OCI-LY3 (cell line): ENCODE results near the gene OPCML.

Experiments used
- H2AFZ ChIP-seq: fragments of 200-600, 300-600 bp; shearing (Covaris generic); 2 replicates; pipeline ENCODE4 v1.6.0; 2014; ENCODE audit warnings: antibody characterized with exemption, low read depth, low read length
- H3K27ac ChIP-seq: fragments of 200-600, 300-600 bp; sonication (generic); 2 replicates; pipeline ENCODE4 v1.5.1; 2014; ENCODE audit warnings: mild to moderate bottlenecking, low read length, moderate library complexity, mixed read lengths
- H3K27me3 ChIP-seq: fragments of 200-600, 300-600 bp; sonication (generic); 2 replicates; pipeline ENCODE4 v1.6.1; 2014; ENCODE audit warnings: low read depth, low read length, mixed read lengths
- H3K36me3 ChIP-seq: fragments of 200-600, 300-600 bp; sonication (generic); replicated peaks from 2 replicates; pipeline ENCODE3; 2014; ENCODE audit warnings: low read depth, low read length, mixed read lengths
- H3K4me1 ChIP-seq: fragments of 300-600, 200-600 bp; sonication (generic); 2 replicates; pipeline ENCODE4 v1.6.1; 2014; ENCODE audit warnings: low read length, mixed read lengths
- H3K4me2 ChIP-seq: fragments of 200-600, 300-600 bp; sonication (generic); 2 replicates; pipeline ENCODE4 v1.6.1; 2014; ENCODE audit warnings: low read length, mixed read lengths
- H3K4me3 ChIP-seq: fragments of 300-600, 200-600 bp; sonication (generic); 2 replicates; pipeline ENCODE4 v1.5.1; 2014; ENCODE audit warnings: antibody characterized with exemption, mild to moderate bottlenecking, low read length, moderate library complexity
- H3K79me2 ChIP-seq: fragments of 300-600, 200-600 bp; shearing (Covaris generic); 2 replicates; pipeline ENCODE4 v1.6.1; 2014; ENCODE audit warnings: mild to moderate bottlenecking, low read length, mixed read lengths
- H3K9ac ChIP-seq: fragments of 300-600, 200-600 bp; shearing (Covaris generic); 2 replicates; pipeline ENCODE4 v1.6.0; 2014; ENCODE audit warnings: mild to moderate bottlenecking, low read length, moderate library complexity
- H3K9me3 ChIP-seq: fragments of 200-600, 300-600 bp; shearing (Covaris generic); 2 replicates; pipeline ENCODE4 v1.6.1; 2014; ENCODE audit warnings: low read length, mixed read lengths; ENCODE audit not compliant: insufficient read depth
- H4K20me1 ChIP-seq: fragments of 200-600, 300-600 bp; sonication (generic); 2 replicates; pipeline ENCODE4 v1.6.1; 2016; ENCODE audit warnings: low read length, mixed read lengths; ENCODE audit not compliant: insufficient read depth
- CTCF ChIP-seq: fragments of 200-600, 300-600 bp; sonication (generic); IDR thresholded peaks from 2 replicates; pipeline ENCODE4 v1.5.1; 2014; ENCODE audit warnings: antibody characterized with exemption, low read length, low read depth
- EZH2phosphoT487 ChIP-seq: fragments of 200-600 bp; shearing (Covaris generic); IDR thresholded peaks from 2 replicates; pipeline ENCODE4 v1.6.1; 2018; ENCODE audit warnings: antibody characterized with exemption, mixed run types, low read depth

OPCML gene

DNA sequence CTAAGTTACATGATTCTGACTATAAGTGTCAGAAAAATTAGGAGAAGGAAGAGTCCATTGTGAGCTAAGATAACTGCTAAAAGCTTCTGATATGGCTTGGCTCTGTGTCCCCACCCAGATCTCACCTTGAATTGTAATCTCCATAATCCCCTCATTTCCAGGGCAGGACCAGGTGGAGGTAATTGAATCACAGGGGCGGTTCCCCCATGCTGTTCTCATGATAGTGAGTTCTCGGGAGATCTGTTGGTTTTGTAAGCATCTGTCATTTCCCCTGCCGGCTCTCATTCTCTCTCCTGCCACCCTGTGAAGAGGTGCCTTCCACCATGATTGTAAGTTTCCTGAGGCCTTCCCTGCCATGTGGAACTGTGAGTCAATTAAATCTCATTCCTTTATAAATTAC is 230.2 kb downstream of the OPCML start:
- Histone ChIP-seq H2AFZ (no peak overlapping the region), H3K27ac (no peak overlapping the region), H3K9me3 (no peaks in the 10 kb centered on the region), H3K9ac (no peak overlapping the region), H4K20me1 (no peaks in the 10 kb centered on the region), H3K79me2 (no peaks in the 10 kb centered on the region), H3K4me3 (no peak overlapping the region), H3K36me3 (no peaks in the 10 kb centered on the region), H3K4me2 (no peak overlapping the region), H3K4me1 (no peaks in the 10 kb centered on the region), H3K27me3 (no peaks in the 10 kb centered on the region)
- no peak for TF ChIP-seq EZH2phosphoT487
- TF ChIP-seq CTCF = no peak

- no peak for TF ChIP-seq EZH2phosphoT487
- Histone ChIP-seq H2AFZ (no peak overlapping the region), H4K20me1 (no peaks in the 10 kb centered on the region), H3K9ac (no peak overlapping the region), H3K27me3 (no peaks in the 10 kb centered on the region), H3K27ac (no peak overlapping the region), H3K4me3 (no peak overlapping the region), H3K4me2 (no peak overlapping the region), H3K4me1 (no peaks in the 10 kb centered on the region), H3K36me3 (no peaks in the 10 kb centered on the region), H3K79me2 (no peaks in the 10 kb centered on the region), H3K9me3 (no peaks in the 10 kb centered on the region)
Observed at GRCh38 chr11:133300666-133301065, 231.6 kb downstream of the OPCML start.

DNA sequence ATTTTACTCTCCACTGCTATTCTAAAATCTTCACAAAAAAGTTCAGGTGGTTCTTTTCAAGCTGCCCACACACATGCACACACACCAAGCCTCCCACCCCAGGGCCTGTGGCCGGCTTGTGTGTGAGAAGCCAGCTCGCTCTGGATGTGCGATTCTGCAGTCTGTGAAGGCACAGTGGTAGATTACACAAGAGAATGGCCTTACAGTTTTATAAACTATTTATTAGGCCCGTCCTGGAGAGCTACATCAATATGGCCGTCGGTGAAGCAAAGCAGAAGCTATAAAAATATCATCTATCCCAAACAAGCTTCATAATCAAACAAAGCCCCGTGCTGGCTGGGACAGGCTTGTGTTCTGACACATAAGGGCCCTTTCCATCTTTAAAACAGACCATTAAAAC is 240.5 kb downstream of the OPCML start:
- H3K4me2 ChIP-seq = no peak overlapping the region

GRCh38 chr11:133285359-133285758 is 246.9 kb downstream of the OPCML start:
- no peak overlapping the region for H2AFZ ChIP-seq
- H3K9ac ChIP-seq = no peak overlapping the region
- H3K4me2 ChIP-seq = no peak overlapping the region

More for the DNA sequence above, 240.5 kb downstream of the OPCML start:
- Histone ChIP-seq H3K36me3 (no peaks in the 10 kb centered on the region), H3K4me3 (no peak overlapping the region), H2AFZ (no peak overlapping the region), H4K20me1 (no peaks in the 10 kb centered on the region), H3K27me3 (no peaks in the 10 kb centered on the region), H3K4me1 (no peaks in the 10 kb centered on the region), H3K9ac (no peak overlapping the region), H3K27ac (no peak overlapping the region), H3K9me3 (no peaks in the 10 kb centered on the region), H3K79me2 (no peaks in the 10 kb centered on the region)
- TF ChIP-seq EZH2phosphoT487 (no peak), CTCF (no peak)

More at GRCh38 chr11:133285359-133285758, 246.9 kb downstream of the OPCML start:
- H3K27ac ChIP-seq = no peak overlapping the region
- no peaks in the 10 kb centered on the region for H3K36me3 ChIP-seq
- no peak overlapping the region for H3K4me3 ChIP-seq
- no peak for TF ChIP-seq CTCF
- no peak for TF ChIP-seq EZH2phosphoT487
- H3K9me3 ChIP-seq = no peaks in the 10 kb centered on the region
- H3K4me1 ChIP-seq = no peaks in the 10 kb centered on the region
- no peaks in the 10 kb centered on the region for H3K79me2 ChIP-seq
- no peaks in the 10 kb centered on the region for H4K20me1 ChIP-seq
- no peaks in the 10 kb centered on the region for H3K27me3 ChIP-seq
